ENCODE data around the gene TTYH1.

The TTYH1 gene

DNA sequence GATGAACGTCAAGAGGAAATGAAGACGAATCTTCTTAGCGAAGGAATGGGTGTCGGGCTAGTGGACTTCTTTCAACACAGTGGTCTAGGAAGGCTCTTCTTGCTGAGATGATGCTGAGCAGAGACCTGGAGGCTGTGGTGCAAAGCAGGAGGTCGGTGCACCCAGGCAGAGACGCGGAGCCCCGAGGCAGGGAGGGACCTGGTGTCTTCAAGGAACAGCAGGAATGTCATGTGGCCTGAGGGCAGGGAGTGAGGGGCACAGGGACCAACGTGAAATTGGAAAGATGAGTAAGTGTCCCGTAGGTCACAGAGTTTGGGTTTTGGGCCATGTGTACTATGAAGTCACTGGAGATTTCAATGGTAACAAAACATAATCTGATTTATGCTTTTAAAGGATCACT lies 69.2 kb downstream of the TTYH1 start:
- no peak for DNase-seq

- DNase-seq = no peak
Measured at GRCh38 chr19:54485851-54486250, 70.6 kb downstream of the TTYH1 start.

Measured in KG1 (cell line).